ENCODE results near the gene TBC1D20.
"Not testable (repeated sequence)": the region's sequence is repeated elsewhere in the genome, so short reads cannot be mapped to it uniquely, and the experiment has no call there.

TBC1D20 gene

DNA sequence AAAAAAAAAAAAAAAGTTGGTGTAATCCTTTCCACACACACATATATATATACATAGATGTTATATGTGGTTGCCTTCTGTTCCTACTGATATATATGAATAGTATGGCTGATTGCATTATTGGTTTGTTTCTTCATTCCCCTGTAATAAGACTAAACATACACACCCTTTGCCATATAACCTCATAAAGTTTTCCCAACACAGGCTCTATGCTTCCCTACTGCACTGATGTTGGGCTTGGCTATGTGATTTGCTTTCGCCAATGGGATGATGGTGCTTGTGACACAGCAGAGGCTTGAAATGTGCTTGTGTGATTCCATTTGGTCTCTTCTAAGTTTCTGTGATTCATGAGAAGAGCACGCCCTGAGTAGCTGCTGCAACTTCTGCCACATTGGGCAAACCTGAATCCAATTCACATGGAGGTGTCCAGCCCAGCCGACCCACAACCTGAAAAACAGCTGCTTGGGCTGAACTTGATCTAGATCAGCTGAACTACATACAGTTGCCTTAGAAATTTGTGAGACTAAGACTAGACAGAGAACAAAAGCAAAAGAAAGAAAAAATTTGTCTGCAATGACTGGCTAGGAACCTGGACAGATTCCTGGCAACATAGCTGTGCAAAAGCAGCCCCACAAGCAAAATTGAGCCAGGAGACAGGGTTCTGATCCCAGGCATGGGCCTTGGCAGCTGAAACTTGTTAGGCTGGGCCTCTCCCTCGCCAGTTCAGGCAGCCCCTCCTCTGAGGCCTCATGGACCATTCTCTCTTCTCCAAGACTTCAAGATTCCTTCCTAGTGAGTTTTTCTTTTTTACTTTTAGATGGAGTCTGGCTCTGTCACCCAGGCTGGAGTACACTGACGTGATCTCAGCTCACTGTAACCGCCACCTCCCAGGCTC is 13.4 kb upstream of the TBC1D20 start:
- no peak for DNase-seq

GRCh38 chr20:474581-474980 is 12.2 kb upstream of the TBC1D20 start:
- no peak for DNase-seq

DNA sequence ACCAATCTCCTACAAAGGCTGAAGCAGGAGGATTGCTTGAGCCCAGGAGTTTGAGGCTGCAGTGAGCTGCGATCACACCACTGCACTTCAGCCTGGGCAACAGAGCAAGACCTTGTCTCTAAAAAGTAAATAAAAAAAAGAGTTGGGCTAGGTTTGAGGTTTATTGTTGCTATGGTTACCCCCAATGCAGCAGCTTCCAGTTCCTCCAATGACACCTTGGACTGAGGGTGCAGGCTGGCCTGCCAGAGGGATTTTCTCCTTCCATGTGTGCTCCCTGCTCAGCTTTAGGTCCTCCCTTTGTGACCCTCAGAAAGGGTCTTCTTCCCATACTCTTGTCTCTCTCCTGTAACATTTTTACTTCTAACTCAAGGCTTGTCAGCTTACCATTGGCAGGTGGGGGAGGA is 10.6 kb upstream of the TBC1D20 start:
- DNase-seq: no peak

DNA sequence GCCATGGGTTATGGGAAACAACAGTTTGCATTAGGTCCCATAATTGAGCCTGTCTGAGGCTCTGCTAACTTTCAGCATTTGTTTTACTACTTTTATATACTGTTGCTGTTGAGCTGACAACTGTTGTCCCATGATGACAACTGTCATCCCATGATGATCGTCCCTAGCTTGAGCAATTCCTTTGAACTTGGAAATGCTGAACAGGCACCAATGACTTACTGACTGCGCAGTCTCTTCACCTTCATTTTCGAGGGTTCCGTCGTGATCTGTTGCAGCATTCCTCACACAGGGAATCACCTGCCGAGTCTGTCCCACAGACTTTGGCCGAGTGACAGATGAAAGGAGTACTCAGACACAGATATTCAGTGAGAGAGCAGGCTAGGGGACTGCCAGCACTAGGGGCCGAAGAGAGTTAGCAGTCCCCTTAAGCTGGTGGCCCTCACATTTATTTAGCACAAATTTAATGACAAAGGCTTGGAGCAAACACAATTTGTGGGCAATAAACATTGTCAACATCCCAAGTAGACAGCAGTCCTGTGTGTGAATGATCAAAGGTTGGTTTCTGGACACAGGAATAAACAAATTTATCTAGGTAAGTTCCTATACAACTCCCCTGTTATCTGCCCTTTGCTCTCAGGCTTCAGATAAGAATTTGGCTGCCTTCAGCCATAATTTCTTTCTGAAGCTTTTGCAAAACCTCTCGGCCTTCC is 10.0 kb upstream of the TBC1D20 start:
- DNase-seq: no peak

GRCh38 chr20:469746-470490 is 7.6 kb upstream of the TBC1D20 start:
- no peak for DNase-seq

DNA sequence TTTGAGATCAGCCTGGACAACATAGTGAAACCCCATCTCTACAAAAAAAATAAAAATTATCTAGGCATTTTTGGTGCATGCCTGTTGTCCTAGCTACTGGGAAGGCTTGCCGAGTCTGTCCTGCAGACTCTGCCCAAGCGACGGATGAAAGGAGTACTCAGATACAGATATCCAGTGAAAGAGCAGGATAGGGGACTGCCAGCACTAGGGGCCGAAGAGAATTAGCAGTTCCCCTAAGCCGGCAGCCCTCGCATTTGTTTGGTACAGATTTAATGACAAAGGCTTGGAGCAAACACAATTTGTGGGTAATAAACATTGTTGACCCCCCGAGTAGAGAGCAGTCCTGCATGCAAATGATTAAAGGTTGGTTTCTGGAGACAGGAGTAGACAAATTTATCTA is 5.4 kb upstream of the TBC1D20 start:
- DNase-seq: no peak

DNA sequence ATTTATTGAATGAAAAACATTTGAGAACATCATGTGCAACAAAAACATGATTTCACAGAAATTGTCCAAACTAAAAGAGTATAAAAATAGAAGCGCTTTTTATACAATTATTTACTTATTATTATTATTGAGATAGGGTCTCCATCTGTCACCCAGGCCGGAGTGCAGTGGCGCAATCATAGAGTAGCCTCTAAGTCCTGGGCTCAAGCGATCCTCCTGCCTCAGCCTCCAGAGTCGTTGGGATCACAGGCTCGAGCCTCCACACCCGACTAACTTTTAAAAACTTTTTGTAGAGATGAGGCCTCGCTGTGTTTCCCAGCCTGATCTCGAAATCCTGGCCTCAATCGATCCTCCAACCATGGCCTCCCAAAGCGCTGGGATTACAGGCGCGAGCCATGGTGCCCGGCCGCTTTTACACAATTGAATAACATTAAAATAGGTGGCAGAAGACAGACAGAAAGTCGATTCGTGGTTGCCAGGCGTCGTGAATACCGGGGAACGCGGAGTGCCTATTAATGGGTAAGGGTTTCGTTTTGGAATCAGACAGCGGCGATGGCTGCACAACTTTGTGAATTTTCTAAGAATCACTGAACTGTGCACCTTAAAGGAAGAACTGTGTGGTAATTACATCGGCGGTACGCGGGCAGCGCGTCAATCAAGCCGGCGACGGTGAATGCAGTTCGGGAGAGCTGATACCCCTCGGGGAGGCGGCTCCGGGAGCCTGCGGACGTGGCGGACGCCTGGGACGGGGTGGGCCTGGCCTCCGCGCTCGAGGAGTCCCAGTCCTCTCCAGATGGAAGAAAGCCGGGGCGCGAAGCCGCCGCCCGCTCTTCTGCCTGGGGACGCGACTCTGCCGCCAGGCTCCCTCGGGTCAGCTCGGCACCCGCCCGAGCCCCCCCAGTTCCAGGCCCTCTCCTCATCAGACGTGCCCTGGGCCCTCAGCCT is 807 bp downstream of the TBC1D20 start:
- peak; percentile 67 for DNase-seq

DNA sequence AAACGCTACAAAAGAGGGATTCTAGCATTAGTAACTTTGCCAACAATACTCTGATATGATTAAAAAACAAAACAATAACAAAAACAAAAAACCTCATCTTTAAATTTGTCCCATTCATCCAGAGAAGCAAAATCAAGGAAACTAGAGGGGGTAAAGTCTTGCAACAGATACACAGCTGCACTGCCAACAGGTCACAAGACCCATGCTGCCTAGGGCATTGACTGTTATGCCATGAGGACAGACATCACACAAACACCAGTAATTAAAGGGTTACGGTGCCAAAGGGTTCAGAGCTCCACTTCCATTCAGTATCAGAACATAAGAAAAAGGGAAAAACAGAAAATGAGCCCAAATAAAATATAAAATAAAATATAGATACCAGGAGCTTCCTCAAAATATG is 1.6 kb downstream of the TBC1D20 start:
- DNase-seq: no peak

DNA sequence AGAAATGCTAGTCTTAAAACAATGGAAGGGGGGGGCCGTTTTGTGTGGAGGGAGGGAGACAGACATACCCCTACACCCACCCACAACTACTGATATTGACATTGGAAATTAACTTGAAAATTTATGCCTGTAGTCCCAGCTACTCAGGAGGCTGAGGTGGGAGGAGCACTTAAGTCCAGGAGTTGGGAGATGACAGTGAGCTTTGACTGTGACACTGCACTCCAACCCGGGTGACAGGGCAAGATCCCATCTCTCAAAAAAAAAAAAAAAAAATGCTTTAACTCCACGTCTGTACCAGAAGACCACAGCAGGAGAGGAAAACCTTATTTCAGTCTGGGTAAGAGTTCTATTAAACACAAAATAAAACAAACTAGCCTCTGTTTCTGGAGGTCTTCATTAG is 2.2 kb downstream of the TBC1D20 start:
- DNase-seq: no peak

DNA sequence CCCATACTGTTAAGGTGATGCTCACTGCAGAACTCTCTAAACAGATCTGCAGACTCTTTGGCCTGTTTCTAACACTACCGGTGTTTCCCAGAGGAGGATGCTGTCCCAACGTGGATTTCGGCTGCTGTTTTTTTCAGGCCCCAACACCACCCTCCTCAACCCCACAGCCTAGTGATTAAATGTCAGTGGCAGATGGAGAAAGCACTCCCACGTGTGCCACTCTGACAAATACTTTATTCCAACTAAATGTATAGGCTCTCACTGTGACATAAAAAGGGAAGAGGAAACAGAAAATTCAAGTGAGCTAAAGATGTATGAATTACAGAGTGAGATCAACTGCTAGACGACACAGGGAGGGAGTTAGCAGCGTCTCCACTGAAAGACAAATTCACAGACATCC is 3.6 kb downstream of the TBC1D20 start:
- no peak for DNase-seq

DNA sequence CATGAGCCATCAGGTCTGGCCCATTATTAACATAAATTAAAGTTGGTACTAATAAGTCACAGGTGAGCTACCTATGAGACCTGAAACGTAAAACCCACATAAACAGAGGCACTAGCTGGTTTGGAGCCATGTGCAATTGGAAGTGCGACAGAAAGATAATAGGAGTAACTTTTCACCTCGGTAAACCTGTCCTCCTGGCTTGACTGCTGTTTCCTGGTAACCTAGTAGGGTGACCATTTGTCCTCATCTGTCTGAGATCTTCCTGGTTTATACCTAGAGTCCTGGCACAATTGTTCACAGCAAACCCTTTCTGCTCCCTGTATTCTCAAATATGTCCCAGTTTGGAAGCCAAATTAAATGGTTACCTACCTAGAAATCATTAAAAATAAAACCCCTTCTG is 7.4 kb downstream of the TBC1D20 start:
- no peak for DNase-seq

GRCh38 chr20:452021-452420 is 10.3 kb downstream of the TBC1D20 start:
- not testable (repeated sequence) for DNase-seq

- DNase-seq: no peak
Observed at GRCh38 chr20:445514-446336, 16.6 kb downstream of the TBC1D20 start.

GRCh38 chr20:444862-445426 is 17.4 kb downstream of the TBC1D20 start:
- no peak for DNase-seq

GRCh38 chr20:444117-444516 is 18.2 kb downstream of the TBC1D20 start:
- no peak for DNase-seq

GRCh38 chr20:443223-443775 is 19.0 kb downstream of the TBC1D20 start:
- no peak for DNase-seq

- no peak for DNase-seq
Observed at GRCh38 chr20:440636-441035, 21.7 kb downstream of the TBC1D20 start.

DNA sequence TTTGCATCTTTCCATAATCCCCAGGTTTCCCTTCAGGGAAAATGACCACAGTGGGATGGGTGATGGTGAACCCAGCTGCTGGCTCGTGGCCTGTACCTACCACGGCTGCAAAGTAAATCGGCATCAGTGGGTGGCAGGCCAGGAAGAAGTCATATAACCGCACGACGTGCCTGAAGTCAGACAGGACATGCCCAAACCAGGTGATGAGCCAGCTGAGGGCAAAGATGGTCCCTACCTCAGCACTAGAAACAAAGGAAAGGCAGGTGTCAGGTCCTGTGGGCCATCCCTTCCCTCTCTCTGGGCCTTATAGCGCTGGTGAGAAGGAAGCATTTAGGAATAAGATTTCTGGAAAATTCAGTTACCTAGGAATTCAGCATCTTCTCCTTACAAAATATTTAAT is 22.2 kb downstream of the TBC1D20 start:
- no peak for DNase-seq

- peak; percentile 72 for DNase-seq
Observed at GRCh38 chr20:438571-439469, 23.5 kb downstream of the TBC1D20 start.
